Measurements from ENCODE around the gene CABP4.

DNA sequence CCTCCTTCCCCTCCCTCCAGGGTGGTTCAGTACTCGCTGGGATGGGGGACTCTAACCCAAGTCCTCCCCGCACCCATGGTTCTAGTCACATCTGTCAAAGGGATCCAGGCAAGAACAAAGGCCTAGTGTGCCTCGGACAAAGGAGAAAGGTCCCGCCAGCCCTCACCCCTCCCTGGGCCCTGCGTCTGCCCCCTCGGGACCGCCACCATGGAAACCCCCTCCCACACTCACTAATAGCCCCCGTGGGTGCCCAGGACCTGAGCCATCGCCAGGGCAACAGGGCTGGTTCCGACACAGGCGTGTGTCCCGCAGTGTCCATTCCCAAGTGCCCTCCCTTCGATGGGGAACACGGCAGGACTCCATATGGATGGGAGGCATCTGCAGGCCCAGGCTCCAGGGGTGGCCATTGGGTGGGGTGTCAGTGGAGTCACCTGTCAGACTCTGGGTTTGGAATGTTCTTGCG lies 44.8 kb upstream of the CABP4 start:
- TF ChIP-seq, protein P1, sequence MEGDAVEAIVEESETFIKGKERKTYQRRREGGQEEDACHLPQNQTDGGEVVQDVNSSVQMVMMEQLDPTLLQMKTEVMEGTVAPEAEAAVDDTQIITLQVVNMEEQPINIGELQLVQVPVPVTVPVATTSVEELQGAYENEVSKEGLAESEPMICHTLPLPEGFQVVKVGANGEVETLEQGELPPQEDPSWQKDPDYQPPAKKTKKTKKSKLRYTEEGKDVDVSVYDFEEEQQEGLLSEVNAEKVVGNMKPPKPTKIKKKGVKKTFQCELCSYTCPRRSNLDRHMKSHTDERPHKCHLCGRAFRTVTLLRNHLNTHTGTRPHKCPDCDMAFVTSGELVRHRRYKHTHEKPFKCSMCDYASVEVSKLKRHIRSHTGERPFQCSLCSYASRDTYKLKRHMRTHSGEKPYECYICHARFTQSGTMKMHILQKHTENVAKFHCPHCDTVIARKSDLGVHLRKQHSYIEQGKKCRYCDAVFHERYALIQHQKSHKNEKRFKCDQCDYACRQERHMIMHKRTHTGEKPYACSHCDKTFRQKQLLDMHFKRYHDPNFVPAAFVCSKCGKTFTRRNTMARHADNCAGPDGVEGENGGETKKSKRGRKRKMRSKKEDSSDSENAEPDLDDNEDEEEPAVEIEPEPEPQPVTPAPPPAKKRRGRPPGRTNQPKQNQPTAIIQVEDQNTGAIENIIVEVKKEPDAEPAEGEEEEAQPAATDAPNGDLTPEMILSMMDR (IDR thresholded peaks at IDR 0.05), result no peak
- TF ChIP-seq POLR2AphosphoS5 (IDR thresholded peaks at IDR 0.05; ENCODE audit: insufficient read depth in 1 of 2, low read depth in 1 of 2), result no peak
